NCI-H1417 treated with DMSO at 0.1 percent for 48 hours (cell line): ENCODE results near the gene FBH1.
"Not testable (repeated sequence)": the region's sequence is repeated elsewhere in the genome, so short reads cannot be mapped to it uniquely, and the experiment has no call there.

Experiments
- DNase-seq: peaks from one replicate; lab custom pipeline; 2025; lab: John Stamatoyannopoulos, UW

Gene FBH1

DNA sequence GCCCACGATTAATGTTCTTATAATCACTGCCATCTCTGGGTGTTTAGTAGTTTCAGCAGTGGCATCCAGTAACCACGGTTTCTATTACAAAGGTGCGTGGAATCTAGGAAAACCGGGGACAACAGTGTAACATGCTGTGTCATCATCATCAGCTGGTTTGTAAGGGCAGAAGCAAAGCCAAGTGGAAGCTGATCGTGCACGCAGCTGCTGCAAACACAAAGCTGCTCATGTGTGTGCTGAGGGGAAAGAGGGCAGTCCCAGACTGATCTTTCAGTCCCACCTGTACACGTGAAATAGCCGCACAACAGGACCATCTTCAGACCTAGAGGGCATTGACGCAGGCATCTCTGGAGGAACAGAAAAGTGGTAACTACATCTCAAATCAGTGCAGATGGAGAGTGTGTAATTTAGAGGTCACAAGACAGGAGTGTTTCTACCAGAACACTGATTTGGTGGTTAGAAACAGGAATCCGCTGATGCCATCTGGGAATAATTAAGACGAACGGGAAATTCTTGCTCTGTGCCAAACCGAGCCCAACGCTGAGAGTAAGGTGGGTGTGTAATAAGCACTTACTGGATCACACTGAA, 13.8 kb upstream of the FBH1 start:
- no peak for DNase-seq

DNA sequence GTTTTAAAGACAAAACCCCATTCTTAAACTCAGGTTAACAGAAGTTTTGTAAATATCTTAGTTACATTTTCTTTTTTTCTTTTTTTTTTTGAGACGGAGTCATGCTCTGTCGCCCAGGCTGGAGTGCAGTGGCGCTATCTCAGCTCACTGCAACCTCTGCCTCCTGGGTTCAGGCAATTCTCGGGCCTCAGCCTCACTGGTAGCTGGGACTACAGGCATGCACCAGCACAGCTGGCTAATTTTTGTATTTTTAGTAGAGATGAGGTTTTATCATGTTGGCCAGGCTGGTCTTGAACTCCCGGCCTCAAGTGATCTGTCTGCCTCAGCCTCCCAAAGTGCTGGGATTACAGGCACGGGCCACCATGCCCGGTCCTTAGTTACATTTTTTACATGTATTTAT, 13.0 kb upstream of the FBH1 start:
- DNase-seq = not testable (repeated sequence)

DNA sequence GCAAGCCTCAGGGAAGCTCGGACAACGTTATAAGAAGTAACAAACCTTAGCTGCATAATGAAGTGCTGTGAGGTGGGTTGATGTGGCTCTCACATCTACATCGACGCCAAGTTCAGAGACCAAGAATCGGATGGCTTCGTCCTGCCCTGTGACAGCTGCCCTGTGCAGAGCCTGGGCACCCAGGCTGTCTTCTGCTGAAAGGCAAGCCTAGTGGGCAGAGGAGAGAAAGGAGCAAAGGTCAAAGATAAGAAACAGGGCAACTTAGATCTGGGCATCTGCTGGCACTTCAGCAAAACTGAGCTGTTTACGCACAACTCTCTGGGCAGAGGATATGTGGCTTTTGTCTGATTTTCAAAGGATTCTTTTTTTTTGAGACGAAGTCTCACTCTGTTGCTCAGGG, 7.1 kb upstream of the FBH1 start:
- no peak for DNase-seq

DNA sequence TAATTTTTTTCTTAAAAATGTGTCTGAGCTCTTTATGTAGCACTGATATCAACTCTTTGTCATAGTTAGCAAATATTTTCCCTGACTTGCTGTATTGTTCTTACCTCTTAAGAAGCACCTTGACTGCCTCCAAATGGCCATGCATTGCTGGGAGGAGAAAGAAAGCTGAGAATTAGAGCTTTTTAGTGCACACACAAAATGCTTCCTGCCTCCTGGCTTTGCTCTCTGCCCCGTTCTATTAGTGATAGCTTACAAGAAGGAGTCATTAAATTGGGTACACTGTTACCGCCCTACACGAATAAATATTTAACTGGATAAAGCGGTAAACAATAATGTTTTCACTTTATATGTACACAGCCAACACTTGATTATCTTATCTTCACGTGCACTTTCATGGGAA, 4.4 kb upstream of the FBH1 start:
- no peak for DNase-seq

DNA sequence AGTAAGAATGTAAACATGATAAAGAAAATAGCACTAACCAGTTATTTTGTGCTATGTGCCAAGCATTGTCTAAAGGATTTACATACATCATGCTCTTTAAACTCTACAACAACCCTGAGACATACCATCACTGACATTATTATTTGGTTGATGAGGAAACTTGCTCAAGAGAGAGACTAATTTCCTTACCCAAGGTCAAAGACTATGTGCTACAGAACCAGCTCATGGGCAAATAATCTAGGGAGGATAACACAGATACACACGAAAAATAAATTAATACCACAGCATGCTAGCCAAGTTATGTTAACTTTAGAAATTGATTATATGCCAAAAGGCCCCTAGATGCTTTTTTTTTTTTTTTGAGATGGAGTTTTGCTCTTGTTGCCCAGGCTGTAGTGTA, 3.0 kb upstream of the FBH1 start:
- no peak for DNase-seq

DNA sequence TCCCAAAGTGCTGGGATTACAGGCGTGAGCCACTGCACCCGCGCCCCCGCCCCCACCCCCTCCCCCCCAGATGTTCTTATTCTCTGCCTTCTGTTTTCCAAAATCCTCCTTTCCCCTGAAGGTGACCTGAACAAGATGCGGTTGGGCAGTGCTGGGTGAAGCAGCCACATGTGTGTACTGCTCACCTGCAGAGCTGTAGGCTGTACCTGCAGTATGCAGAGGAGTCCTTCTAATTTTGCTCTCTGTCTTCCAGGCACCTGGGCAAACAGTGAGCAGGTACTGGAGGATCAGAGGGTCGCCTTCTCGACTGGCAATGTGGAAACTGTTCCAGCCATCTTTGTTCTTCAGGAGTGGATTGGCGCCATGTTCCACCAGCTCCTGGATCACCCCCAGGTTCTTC, 2.4 kb upstream of the FBH1 start:
- no peak for DNase-seq

DNA sequence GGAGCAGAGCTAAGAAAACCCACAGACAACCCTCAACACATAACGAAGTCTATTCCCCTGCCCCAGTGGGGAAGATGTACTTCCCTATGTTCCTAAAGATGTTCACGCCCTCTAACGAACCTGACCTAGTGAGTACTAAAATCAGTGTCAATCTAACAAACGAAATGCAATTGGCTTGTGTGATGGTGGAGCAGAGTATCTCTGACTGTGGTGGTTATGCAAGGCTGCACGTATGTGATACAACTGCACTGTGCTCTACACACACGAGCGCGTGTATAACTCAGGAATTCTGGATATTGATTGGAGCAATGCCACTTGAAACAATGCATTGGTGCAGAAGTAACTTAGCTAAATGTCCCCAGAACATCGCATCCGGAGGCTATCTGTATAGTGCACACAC, 1.7 kb upstream of the FBH1 start:
- DNase-seq = no peak

DNA sequence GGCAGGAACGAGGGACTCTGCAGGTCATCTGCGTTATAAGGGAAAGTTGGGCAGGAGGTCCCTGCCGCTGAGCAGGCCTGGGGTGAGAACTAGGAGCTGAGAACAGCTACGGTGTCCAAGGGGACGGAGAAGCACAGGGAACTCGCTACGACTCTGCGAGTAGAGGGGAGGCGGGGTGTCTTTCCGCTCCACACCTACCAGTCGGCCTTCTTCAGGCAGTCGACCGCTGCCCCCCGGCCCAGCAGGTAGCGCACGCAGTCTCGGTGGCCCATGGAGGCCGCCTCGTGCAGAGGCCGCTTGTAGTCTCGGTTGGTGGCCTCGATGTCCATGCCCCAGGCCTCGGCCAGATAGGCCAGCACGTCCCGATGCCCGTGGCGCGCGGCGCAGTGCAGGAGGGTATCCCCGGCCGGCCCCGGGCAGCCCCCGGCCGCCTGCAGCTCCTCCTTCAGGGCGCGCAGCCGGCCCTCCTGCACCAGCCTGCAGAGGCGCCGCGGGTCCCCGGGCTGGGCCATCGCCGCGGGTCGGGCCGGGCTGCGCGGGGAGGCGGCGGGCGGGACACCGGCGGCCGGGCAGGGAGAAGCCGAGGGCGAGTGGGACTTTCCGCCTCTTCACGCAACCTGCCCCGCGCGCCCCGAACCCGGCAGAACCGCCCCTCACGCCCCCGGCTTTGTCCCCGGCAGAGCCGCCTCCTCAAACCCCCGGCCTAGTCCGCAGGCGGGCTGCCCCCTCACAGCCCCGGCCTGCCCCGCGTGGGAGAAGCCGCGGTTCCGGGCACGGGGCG, 1.0 kb upstream of the FBH1 start:
- no peak for DNase-seq

DNA sequence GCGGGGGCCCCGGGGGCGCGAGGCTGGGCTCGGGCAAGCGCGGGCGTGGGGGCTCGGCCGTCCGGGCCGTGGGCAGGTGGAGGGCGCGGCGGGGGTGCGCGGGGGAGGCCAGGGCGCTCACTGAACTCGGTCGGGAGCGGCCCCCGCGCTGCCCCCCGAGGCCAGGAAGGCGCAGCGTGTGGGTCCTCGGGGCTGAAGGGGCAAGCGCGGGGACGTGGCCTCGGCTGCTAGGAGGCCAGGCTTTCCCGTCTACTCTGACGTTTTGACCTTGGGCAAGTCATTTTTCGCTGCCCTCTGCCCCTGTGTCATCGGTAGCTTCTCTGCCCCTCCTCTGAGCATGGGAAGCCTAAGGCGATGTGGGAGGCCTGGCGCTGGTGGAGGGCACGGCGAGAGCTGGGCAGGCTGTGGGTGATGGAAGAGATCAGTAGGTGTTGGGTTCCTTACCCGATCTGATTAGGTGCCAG, 441 bp downstream of the FBH1 start:
- no peak for DNase-seq

DNA sequence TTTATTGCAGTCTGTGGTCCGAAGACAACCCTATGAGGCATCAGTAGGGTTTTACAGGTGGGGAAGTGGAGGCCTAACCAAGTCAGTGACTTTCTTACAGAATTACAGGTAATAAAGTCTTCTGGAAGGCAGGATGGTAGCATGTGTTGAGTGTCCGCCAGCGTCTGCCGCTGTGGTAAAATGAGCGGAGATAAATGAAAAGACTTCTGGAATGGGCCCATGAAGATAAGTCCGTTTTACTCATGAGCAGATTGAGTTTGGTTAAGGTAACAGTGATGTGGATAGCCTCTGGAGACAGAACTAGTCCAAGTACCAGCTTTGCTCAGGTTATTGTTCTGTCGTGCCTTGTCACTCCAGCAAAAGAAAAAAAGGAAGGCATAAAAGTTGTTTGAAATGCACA, 966 bp downstream of the FBH1 start:
- DNase-seq = no peak

DNA sequence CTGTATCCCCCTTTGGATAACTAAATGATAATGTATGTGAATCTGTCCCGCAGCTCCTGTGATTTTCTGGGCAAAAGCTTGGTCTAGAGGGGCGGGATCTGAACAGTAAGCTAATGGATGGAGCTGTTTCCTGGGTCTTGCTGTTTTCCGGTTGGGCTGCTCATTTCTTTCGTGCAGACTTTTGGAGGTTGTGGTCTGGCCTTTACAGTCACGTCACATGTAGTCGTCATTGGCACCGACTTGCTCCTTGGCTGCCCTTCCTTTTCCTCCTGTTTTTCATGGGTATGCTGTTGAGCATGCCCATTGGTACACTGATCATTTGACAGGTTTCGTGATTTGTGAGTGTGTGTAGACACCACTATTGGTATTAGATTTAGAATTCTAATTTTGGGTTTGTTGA, 2.0 kb downstream of the FBH1 start:
- DNase-seq = no peak

DNA sequence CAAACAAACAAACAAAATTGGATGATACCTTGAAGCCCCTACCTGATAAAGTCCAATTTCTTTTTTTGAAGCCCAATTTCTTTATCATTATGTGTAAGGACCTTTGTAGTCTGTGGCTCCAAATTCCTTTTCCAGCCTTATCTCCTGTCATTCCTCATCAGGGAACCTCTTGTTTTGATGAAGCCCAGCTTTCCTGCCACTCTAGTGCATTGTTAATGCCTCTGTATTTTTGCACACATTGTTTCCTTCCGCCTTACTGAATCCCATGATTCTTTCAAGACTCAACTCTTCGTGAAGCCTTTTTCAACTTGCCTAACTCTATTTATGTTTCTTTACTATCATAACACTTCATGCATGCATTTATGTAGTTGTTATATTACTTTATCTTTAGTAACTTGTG, 3.3 kb downstream of the FBH1 start:
- DNase-seq = no peak

DNA sequence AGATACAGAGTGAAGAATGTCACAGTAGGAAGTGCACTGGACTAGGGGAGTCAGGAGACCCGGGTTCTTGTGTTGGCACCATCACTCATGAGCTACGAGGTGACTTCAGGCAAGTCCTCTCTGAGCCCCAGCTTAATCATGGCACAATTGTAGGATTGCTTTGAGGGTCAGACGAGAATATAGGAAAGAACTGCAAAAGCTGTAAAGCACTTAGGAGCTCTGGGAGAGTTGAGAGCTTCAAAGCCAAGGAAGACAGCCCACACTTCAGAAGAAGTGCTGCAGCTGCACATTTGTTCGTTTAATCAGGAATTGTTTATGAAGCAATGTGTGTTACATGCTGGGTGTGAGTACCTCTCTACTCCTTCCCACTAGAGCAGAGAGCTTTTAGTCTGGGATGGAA, 4.4 kb downstream of the FBH1 start:
- no peak for DNase-seq

DNA sequence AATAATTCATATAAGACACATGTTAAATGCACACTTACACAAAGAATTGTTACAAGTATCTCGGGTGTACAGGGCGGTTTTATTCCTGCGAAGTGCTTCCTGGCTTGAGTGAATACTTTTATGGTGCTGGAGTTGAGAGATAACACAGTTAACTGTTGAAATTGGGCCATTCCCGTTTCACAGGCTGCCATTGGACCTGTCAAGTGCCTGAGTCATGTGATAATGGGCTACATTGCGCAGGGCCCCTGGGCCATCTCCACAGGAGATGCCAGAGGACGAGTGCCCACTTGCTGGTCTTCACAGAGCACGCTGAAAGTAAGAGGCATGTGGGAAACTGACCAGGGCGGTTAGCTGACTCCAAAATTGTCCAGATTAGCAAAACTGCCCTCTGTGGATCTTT, 4.8 kb downstream of the FBH1 start:
- DNase-seq = no peak

DNA sequence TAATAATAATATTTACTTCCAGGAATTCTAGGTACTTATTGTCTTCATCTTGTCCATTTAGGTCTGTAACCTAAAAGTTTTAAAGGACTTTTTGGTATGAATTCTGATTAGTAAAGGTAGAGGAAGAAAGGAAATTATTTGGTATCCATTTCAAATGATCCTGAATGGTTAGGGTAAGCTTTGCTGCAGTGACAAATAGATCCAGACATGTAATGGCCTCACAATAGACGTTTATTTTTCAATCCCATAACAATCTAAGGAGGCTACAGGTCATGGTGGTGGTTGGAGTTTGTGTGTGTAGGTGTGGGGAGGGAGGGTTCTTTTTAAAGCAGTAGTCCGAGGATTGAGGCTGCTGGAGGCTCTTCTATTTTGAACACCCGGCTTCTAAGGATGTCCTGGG, 5.3 kb downstream of the FBH1 start:
- DNase-seq = no peak

DNA sequence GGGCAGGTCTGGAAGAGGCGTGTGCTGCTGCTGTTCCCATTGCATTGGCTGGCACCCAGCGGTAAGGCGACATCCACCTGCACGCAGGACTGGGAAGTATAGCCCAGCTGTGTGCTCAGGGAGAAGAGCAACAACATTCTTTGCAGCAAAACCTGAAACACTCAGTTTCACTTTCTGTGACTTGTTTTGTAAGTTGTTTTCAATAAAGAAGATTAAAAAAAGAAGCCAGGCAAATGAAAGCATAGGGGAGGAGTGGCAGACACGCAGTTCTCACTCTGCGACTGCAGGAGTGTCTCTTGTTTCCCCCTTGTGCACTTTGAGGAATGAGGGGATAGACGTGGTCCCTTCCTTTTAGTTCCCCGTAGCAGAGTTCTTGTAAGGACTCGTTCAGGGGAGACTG, 5.8 kb downstream of the FBH1 start:
- no peak for DNase-seq

DNA sequence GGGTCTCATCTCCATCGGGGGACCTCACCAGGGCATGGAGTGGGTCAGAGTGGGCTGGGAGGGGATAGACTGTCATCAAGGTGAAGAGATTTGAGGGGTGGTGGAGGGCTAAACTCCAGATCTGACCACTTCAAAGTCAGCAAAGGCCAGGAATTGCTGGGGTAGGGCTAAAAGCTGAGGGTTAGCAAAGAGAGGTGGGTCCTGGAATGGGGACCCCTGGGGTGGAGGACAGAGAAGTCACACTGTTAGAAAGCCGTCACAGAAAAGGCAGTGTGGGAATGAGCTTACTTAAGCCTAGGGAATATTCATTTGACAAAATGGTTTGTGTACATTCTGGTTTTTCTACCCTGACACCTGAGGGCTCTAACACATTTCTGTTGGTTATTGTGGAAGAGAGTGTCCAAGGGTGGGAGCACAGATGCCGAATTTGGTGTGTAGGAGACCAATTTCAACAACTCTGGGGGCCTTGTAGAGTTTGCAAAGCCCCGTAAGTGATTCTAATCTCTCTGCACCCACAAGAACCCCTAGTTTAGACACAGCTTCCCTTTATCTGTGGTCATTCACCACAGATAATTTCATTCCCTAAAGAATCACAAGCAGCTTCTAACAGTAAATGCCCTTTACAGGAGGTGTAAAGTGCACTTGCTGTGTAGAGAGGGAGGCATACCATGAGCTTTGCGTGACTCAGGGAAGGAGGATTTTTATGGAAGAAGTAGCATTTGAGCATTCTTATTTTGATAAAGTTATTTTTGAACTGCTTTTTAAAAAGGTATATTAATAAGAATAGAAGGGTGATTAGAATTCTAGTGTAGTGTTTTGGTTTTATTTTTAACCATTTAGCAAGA, 6.4 kb downstream of the FBH1 start:
- DNase-seq = no peak

DNA sequence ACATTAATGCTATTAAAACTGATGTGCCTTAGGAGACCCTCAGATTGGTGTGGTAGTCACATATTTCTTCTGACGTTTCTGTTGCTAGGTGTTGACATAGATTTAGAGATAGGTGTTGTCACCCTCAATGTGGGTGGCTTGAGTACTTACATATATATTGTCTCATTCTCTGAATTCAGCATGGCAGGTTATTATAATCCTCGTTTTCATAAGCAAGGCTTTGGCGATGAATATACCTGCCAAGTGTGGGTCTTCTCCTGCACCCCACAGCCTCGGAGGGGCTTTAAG, 7.0 kb downstream of the FBH1 start:
- no peak for DNase-seq

DNA sequence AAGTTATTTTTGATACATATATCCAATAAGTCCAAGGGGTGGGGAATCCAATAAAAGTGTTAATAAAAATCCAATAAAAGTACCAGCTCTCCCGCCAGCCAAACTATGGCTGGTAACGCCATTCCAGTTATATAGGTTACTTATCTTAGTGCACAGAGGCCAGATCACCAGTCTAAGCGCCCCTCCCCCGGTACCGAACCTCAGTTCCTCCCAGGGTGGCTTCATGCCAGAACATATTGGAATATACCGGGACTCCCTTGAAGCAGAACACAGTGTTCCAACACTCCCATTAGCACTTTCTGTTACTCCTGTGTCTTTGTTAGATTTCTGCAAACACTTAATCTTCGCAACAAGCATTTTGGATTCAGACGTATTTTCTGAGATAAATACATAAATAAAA, 7.5 kb downstream of the FBH1 start:
- DNase-seq = no peak

DNA sequence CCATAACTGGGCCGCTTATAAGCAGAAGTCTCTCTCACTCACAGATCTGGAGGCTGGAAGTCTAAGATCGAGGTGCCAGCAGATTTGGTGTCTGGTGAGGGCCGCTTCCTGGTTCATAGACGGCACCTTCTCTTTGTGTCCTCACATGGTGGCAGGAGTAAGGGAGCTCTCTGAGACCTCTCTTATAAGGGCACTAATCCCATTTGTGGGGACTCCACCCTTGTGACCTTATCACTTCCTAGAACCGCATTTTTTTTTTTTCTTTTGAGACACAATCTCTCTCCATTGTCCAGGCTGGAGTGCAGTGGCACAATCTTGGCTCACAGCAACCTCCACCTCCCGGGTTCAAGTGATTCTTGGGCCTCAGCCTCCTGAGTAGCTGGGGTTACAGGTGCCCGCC, 8.1 kb downstream of the FBH1 start:
- DNase-seq = no peak

DNA sequence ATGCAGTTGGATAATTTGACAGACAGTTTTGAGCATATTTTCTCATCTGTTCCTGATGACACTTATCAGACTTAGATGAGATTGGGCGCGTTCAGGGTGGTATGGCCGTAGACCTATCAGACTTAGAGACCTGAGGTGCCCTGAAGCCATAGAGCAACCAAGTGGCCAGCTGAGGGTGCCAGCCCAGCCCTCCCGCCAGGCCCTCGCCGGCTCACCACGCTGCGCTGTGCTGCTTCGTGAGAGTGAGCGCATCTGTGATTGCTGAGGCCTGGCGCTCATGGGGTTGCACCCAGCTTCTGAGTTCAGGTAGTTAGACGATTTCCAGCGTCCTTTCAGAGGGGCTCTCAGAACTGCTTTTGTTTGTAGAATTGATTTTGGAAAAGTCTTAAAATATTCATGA, 10.2 kb downstream of the FBH1 start:
- no peak for DNase-seq

DNA sequence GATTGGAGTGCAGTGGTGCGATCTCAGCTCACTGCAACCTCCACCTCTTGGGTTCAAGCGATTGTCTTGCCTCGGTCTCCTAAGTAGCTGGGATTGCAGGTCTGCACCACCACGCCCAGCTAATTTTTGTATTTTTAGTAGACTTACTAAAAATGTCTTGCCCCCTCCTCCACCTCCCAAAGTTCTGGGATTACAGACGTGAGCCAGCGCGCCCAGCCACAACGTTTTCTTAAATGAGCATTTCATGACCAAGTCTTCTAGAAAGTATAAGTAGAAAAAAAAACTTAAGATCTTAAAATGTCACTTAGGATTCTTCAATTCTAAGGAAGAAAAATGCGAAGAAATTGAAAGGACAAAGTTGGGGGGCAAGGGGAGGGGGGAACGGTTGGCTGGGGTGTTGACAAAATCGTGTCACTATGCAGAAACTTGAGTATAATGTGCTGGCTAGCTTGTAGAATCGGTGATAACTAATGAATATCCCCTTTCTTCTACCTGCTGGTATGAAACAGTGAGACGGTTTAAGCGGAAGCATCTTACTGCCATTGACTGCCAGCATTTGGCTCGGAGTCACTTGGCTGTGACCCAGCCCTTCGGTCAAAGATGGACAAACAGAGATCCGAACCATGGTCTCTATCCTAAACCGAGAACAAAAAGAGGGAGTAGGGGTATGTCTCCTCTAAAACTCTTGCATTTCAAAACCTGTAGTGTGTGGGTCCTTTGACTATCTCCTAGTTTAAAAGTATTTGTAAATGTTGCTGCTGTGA, 12.7 kb downstream of the FBH1 start:
- no peak for DNase-seq

DNA sequence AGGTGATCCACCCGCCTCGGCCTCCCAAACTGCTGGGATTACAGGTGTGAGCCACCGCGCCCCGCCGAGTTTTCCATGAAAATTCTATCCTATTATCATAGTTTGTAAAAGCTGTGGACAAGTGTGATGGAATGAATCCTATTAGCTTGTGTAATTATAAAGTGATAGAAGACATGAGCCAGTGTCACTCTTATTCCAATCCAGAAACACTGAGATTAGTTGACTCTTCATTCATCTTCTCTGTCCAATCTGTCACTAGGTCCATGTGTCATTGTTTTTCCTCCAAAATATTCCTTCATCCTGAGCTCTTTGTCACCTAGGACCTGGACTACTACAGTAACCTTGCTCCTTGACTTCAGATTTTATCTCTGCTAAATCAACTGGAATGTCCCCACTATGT, 13.5 kb downstream of the FBH1 start:
- no peak for DNase-seq
